Measurements from ENCODE around the gene EHD2.

Gene EHD2

GRCh38 chr19:47756627-47756929 lies 43.4 kb downstream of the EHD2 start:
- Histone ChIP-seq H3K4me1 (ENCODE audit: control insufficient read depth, low read depth, low read length) (no peaks in the 10 kb centered on the region), H2BK15ac (replicated peaks; ENCODE audit: low read depth) (no peak overlapping the region), H3K27ac (ENCODE audit: low read depth, low read length) (no peak overlapping the region), H2AK5ac (ENCODE audit: low read length) (no peak overlapping the region), H3K27me3 (ENCODE audit: insufficient read depth, low read length, poor library complexity) (no peaks in the 10 kb centered on the region), H3K79me2 (ENCODE audit: control insufficient read depth, insufficient read depth, low read length) (no peaks in the 10 kb centered on the region), H3K18ac (ENCODE audit: low read length) (no peak overlapping the region), H3K9ac (ENCODE audit: low read length) (no peak overlapping the region), H3K4me3 (ENCODE audit: low read length) (no peak overlapping the region), H3K4ac (ENCODE audit: low read depth, low read length) (no peak overlapping the region), H4K5ac (ENCODE audit: low read length) (no peak overlapping the region), H3K36me3 (ENCODE audit: control insufficient read depth, insufficient read depth, low read length) (peaks cover 28% of the 10 kb centered on the region), H3K56ac (ENCODE audit: low read length) (no peak overlapping the region), H2BK5ac (ENCODE audit: low read length) (no peak overlapping the region), H3K23ac (ENCODE audit: low read length) (no peak overlapping the region), H4K8ac (ENCODE audit: low read depth, low read length) (no peak overlapping the region), H3K79me1 (ENCODE audit: low read length) (no peaks in the 10 kb centered on the region), H2BK120ac (ENCODE audit: low read depth, low read length) (no peak overlapping the region), H3K4me2 (ENCODE audit: low read length) (no peak overlapping the region)
- DNase-seq = no peak
- WGBS (ENCODE audit: extremely low coverage, insufficient coverage, low lambda C conversion rate) = no CpG with 5 or more reads among the region's 12 CpGs

GRCh38 chr19:47756953-47757608 lies 43.9 kb downstream of the EHD2 start:
- H2BK120ac ChIP-seq (ENCODE audit: low read depth, low read length) = no peak overlapping the region
- H3K4me1 ChIP-seq (ENCODE audit: control insufficient read depth, low read depth, low read length) = no peaks in the 10 kb centered on the region
- DNase-seq = no peak
- no peak overlapping the region for H3K27ac ChIP-seq (ENCODE audit: low read depth, low read length)
- no peak overlapping the region for H3K4ac ChIP-seq (ENCODE audit: low read depth, low read length)
- H3K36me3 ChIP-seq (ENCODE audit: control insufficient read depth, insufficient read depth, low read length) = peaks cover 27% of the 10 kb centered on the region
- H3K56ac ChIP-seq (ENCODE audit: low read length) = no peak overlapping the region
- H4K5ac ChIP-seq (ENCODE audit: low read length) = no peak overlapping the region
- no CpG with 5 or more reads among the region's 22 CpGs for WGBS (ENCODE audit: extremely low coverage, insufficient coverage, low lambda C conversion rate)
- H3K23ac ChIP-seq (ENCODE audit: low read length) = no peak overlapping the region
- no peaks in the 10 kb centered on the region for H3K27me3 ChIP-seq (ENCODE audit: insufficient read depth, low read length, poor library complexity)
- H3K79me2 ChIP-seq (ENCODE audit: control insufficient read depth, insufficient read depth, low read length) = no peaks in the 10 kb centered on the region
- no peak overlapping the region for H2BK15ac ChIP-seq (replicated peaks; ENCODE audit: low read depth)
- no peak overlapping the region for H3K4me3 ChIP-seq (ENCODE audit: low read length)
- H3K9ac ChIP-seq (ENCODE audit: low read length) = no peak overlapping the region
- H4K8ac ChIP-seq (ENCODE audit: low read depth, low read length) = no peak overlapping the region
- H3K4me2 ChIP-seq (ENCODE audit: low read length) = no peak overlapping the region
- H2BK5ac ChIP-seq (ENCODE audit: low read length) = no peak overlapping the region
- no peak overlapping the region for H2AK5ac ChIP-seq (ENCODE audit: low read length)
- no peaks in the 10 kb centered on the region for H3K79me1 ChIP-seq (ENCODE audit: low read length)
- no peak overlapping the region for H3K18ac ChIP-seq (ENCODE audit: low read length)

GRCh38 chr19:47757617-47758442 lies 44.6 kb downstream of the EHD2 start:
- Histone ChIP-seq H2BK15ac (replicated peaks; ENCODE audit: low read depth) (no peak overlapping the region), H3K27ac (ENCODE audit: low read depth, low read length) (no peak overlapping the region), H2BK120ac (ENCODE audit: low read depth, low read length) (no peak overlapping the region), H3K4ac (ENCODE audit: low read depth, low read length) (no peak overlapping the region), H4K5ac (ENCODE audit: low read length) (no peak overlapping the region), H2AK5ac (ENCODE audit: low read length) (no peak overlapping the region), H3K9ac (ENCODE audit: low read length) (no peak overlapping the region), H3K79me2 (ENCODE audit: control insufficient read depth, insufficient read depth, low read length) (no peaks in the 10 kb centered on the region), H2BK5ac (ENCODE audit: low read length) (no peak overlapping the region), H4K8ac (ENCODE audit: low read depth, low read length) (no peak overlapping the region), H3K4me2 (ENCODE audit: low read length) (no peak overlapping the region), H3K18ac (ENCODE audit: low read length) (no peak overlapping the region), H3K36me3 (ENCODE audit: control insufficient read depth, insufficient read depth, low read length) (peaks cover 21% of the 10 kb centered on the region), H3K56ac (ENCODE audit: low read length) (no peak overlapping the region), H3K23ac (ENCODE audit: low read length) (no peak overlapping the region), H3K4me3 (ENCODE audit: low read length) (no peak overlapping the region), H3K79me1 (ENCODE audit: low read length) (no peaks in the 10 kb centered on the region), H3K27me3 (ENCODE audit: insufficient read depth, low read length, poor library complexity) (no peaks in the 10 kb centered on the region), H3K4me1 (ENCODE audit: control insufficient read depth, low read depth, low read length) (no peaks in the 10 kb centered on the region)
- DNase-seq = no peak
- WGBS (ENCODE audit: extremely low coverage, insufficient coverage, low lambda C conversion rate) = no CpG with 5 or more reads among the region's 14 CpGs

- Histone ChIP-seq H4K8ac (ENCODE audit: low read depth, low read length) (no peak overlapping the region), H3K4me2 (ENCODE audit: low read length) (no peak overlapping the region), H3K9ac (ENCODE audit: low read length) (no peak overlapping the region), H2BK15ac (replicated peaks; ENCODE audit: low read depth) (no peak overlapping the region), H3K18ac (ENCODE audit: low read length) (no peak overlapping the region), H3K27me3 (ENCODE audit: insufficient read depth, low read length, poor library complexity) (no peaks in the 10 kb centered on the region), H3K79me2 (ENCODE audit: control insufficient read depth, insufficient read depth, low read length) (no peaks in the 10 kb centered on the region), H2AK5ac (ENCODE audit: low read length) (no peak overlapping the region), H3K4ac (ENCODE audit: low read depth, low read length) (no peak overlapping the region), H3K27ac (ENCODE audit: low read depth, low read length) (no peak overlapping the region), H2BK5ac (ENCODE audit: low read length) (no peak overlapping the region), H3K4me3 (ENCODE audit: low read length) (no peak overlapping the region), H3K4me1 (ENCODE audit: control insufficient read depth, low read depth, low read length) (no peaks in the 10 kb centered on the region), H2BK120ac (ENCODE audit: low read depth, low read length) (no peak overlapping the region), H4K5ac (ENCODE audit: low read length) (no peak overlapping the region), H3K23ac (ENCODE audit: low read length) (no peak overlapping the region), H3K79me1 (ENCODE audit: low read length) (no peaks in the 10 kb centered on the region), H3K36me3 (ENCODE audit: control insufficient read depth, insufficient read depth, low read length) (peaks cover 17% of the 10 kb centered on the region), H3K56ac (ENCODE audit: low read length) (no peak overlapping the region)
- no peak for DNase-seq
- no CpG with 5 or more reads among the region's 5 CpGs for WGBS (ENCODE audit: extremely low coverage, insufficient coverage, low lambda C conversion rate)
Measured at GRCh38 chr19:47758443-47758804, 45.2 kb downstream of the EHD2 start.

GRCh38 chr19:47760632-47760999 lies 47.4 kb downstream of the EHD2 start:
- no peak overlapping the region for H3K18ac ChIP-seq (ENCODE audit: low read length)
- H3K36me3 ChIP-seq (ENCODE audit: control insufficient read depth, insufficient read depth, low read length) = peaks cover 12% of the 10 kb centered on the region
- H4K8ac ChIP-seq (ENCODE audit: low read depth, low read length) = no peak overlapping the region
- H2BK5ac ChIP-seq (ENCODE audit: low read length) = no peak overlapping the region
- no peak overlapping the region for H3K4me2 ChIP-seq (ENCODE audit: low read length)
- H2AK5ac ChIP-seq (ENCODE audit: low read length) = no peak overlapping the region
- no peaks in the 10 kb centered on the region for H3K79me2 ChIP-seq (ENCODE audit: control insufficient read depth, insufficient read depth, low read length)
- no peaks in the 10 kb centered on the region for H3K79me1 ChIP-seq (ENCODE audit: low read length)
- H3K4me3 ChIP-seq (ENCODE audit: low read length) = no peak overlapping the region
- WGBS (ENCODE audit: extremely low coverage, insufficient coverage, low lambda C conversion rate) = no CpG with 5 or more reads among the region's 5 CpGs
- H3K4me1 ChIP-seq (ENCODE audit: control insufficient read depth, low read depth, low read length) = no peaks in the 10 kb centered on the region
- H3K4ac ChIP-seq (ENCODE audit: low read depth, low read length) = no peak overlapping the region
- no peak overlapping the region for H3K56ac ChIP-seq (ENCODE audit: low read length)
- H2BK15ac ChIP-seq (replicated peaks; ENCODE audit: low read depth) = no peak overlapping the region
- no peak overlapping the region for H3K27ac ChIP-seq (ENCODE audit: low read depth, low read length)
- H3K23ac ChIP-seq (ENCODE audit: low read length) = no peak overlapping the region
- no peak for DNase-seq
- no peak overlapping the region for H2BK120ac ChIP-seq (ENCODE audit: low read depth, low read length)
- H4K5ac ChIP-seq (ENCODE audit: low read length) = no peak overlapping the region
- H3K9ac ChIP-seq (ENCODE audit: low read length) = no peak overlapping the region
- H3K27me3 ChIP-seq (ENCODE audit: insufficient read depth, low read length, poor library complexity) = no peaks in the 10 kb centered on the region

GRCh38 chr19:47761566-47761965 lies 48.3 kb downstream of the EHD2 start:
- H3K79me2 ChIP-seq (ENCODE audit: control insufficient read depth, insufficient read depth, low read length) = no peaks in the 10 kb centered on the region
- no peak overlapping the region for H3K56ac ChIP-seq (ENCODE audit: low read length)
- H2BK15ac ChIP-seq (replicated peaks; ENCODE audit: low read depth) = no peak overlapping the region
- no peak overlapping the region for H4K5ac ChIP-seq (ENCODE audit: low read length)
- no peak overlapping the region for H3K27ac ChIP-seq (ENCODE audit: low read depth, low read length)
- no peak overlapping the region for H3K9ac ChIP-seq (ENCODE audit: low read length)
- peaks cover 6% of the 10 kb centered on the region for H3K36me3 ChIP-seq (ENCODE audit: control insufficient read depth, insufficient read depth, low read length)
- no peaks in the 10 kb centered on the region for H3K4me1 ChIP-seq (ENCODE audit: control insufficient read depth, low read depth, low read length)
- no peak overlapping the region for H3K23ac ChIP-seq (ENCODE audit: low read length)
- no peak overlapping the region for H2AK5ac ChIP-seq (ENCODE audit: low read length)
- H3K27me3 ChIP-seq (ENCODE audit: insufficient read depth, low read length, poor library complexity) = no peaks in the 10 kb centered on the region
- H3K4ac ChIP-seq (ENCODE audit: low read depth, low read length) = no peak overlapping the region
- no peak overlapping the region for H2BK5ac ChIP-seq (ENCODE audit: low read length)
- H3K4me2 ChIP-seq (ENCODE audit: low read length) = no peak overlapping the region
- no peak overlapping the region for H4K8ac ChIP-seq (ENCODE audit: low read depth, low read length)
- H2BK120ac ChIP-seq (ENCODE audit: low read depth, low read length) = no peak overlapping the region
- no CpG with 5 or more reads among the region's 5 CpGs for WGBS (ENCODE audit: extremely low coverage, insufficient coverage, low lambda C conversion rate)
- no peak overlapping the region for H3K4me3 ChIP-seq (ENCODE audit: low read length)
- DNase-seq = no peak
- no peak overlapping the region for H3K18ac ChIP-seq (ENCODE audit: low read length)
- no peaks in the 10 kb centered on the region for H3K79me1 ChIP-seq (ENCODE audit: low read length)
